ENCODE results near the gene ACP2. TPM values are rescaled to one million over a fixed set of nuclear protein-coding genes. Genes with fewer than 3 reads are reported as not detected.
"Not testable (repeated sequence)": the region's sequence is repeated elsewhere in the genome, so short reads cannot be mapped to it uniquely, and the experiment has no call there.

Gene ACP2
- total and polyA plus RNA-seq, 10 of the 15 experiments (the other 5 are each of a cell fraction or from before 2014, with no cell fraction given), result 0.98 to 11.7 (median 7.4) TPM

- RAD21 ChIA-PET (ENCODE audit: unreplicated experiment), result interaction anchor here (1.0 kb wide), 1 partner anchor 819 kb away, joined by 3 read pairs; no protein-coding TSS in a partner anchor
- 0 out of 3 replicates have a peak, but pooled peaks cover 2% of the 10 kb centered on the region for H3K9me3 ChIP-seq (replicated peaks; ENCODE audit: control insufficient read depth, insufficient read depth, low read length)
- no TSS peak for BruUV-seq (replicated peaks)
- DNase-seq (ENCODE audit: low read depth, low spot score) (no peak), ATAC-seq (no peak), FAIRE-seq (no peak)
- no peaks in the 10 kb centered on the region for H4K20me1 ChIP-seq (ENCODE audit: control insufficient read depth, insufficient read depth)
- CTCF ChIA-PET, result no interaction called here
- WGBS (ENCODE audit: insufficient coverage, insufficient replicate concordance, low lambda C conversion rate, missing lambda C conversion rate), result 45% methylated on average over 6 of the region's 6 CpGs
- no peaks in the 10 kb centered on the region; a peak in 1 of 4 replicates for H3K27me3 ChIP-seq (replicated peaks in 1 of 2; ENCODE audit: control insufficient read depth in 2 of 2, insufficient read depth in 2 of 2, low read length in 1 of 2)
- no peak overlapping the region for H2AFZ ChIP-seq (ENCODE audit: control insufficient read depth, low read depth, low read length)
- no peak overlapping the region for H3K9ac ChIP-seq (ENCODE audit: control insufficient read depth, insufficient read depth, low read length)
- POLR2A ChIA-PET, result no interaction called here
- SMC1A ChIA-PET (ENCODE audit: uncharacterized antibody, unreplicated experiment), result no interaction called here
- H3K4me1 ChIP-seq (ENCODE audit: control insufficient read depth, insufficient read depth, low read length), result no peaks in the 10 kb centered on the region
- H3K4me3 ChIP-seq, result no peak overlapping the region
- no peak overlapping the region for H3K27ac ChIP-seq (ENCODE audit: control insufficient read depth, insufficient read depth)
- TF ChIP-seq BHLHE40 (IDR thresholded peaks at IDR 0.05; ENCODE audit: borderline replicate concordance in 1 of 2, low read depth in 2 of 2, low read length in 1 of 2), result no peak
- no peak for TF ChIP-seq POLR2A (IDR thresholded peaks at IDR 0.05; ENCODE audit: low read depth, low read length)
- TF ChIP-seq CREB1 (IDR thresholded peaks at IDR 0.05; ENCODE audit: low read depth), result no peak
- no peak for TF ChIP-seq PAX8 (IDR thresholded peaks at IDR 0.05)
- no peak for TF ChIP-seq MTA2 (IDR thresholded peaks at IDR 0.05; ENCODE audit: low read depth)
- no peak for TF ChIP-seq NFYB (IDR thresholded peaks at IDR 0.05; ENCODE audit: insufficient read depth, low read depth, low read length)
- TF ChIP-seq RELA (IDR thresholded peaks at IDR 0.05; ENCODE audit: borderline replicate concordance, partially characterized antibody), result no peak
- H3K79me2 ChIP-seq (ENCODE audit: control insufficient read depth, insufficient read depth, low read length), result no peaks in the 10 kb centered on the region
- H3K4me2 ChIP-seq (ENCODE audit: control insufficient read depth, insufficient read depth), result no peak overlapping the region
- no peaks in the 10 kb centered on the region for H3K36me3 ChIP-seq (ENCODE audit: control insufficient read depth in 2 of 2, insufficient read depth in 2 of 2, low read length in 1 of 2)
- intact Hi-C loops (cut with micrococcal nuclease; ENCODE audit: unreplicated experiment) (no loop called here), in situ Hi-C loops (cut with MboI) (no loop called here)
Measured at GRCh38 chr11:47207459-47207858, 41.2 kb downstream of the ACP2 start.

- H2AFZ ChIP-seq (ENCODE audit: control insufficient read depth, low read depth, low read length); H3K4me1 ChIP-seq (ENCODE audit: control insufficient read depth, insufficient read depth, low read length); FAIRE-seq; H3K27me3 ChIP-seq (replicated peaks in 1 of 2; ENCODE audit: control insufficient read depth in 2 of 2, insufficient read depth in 2 of 2, low read length in 1 of 2); H3K4me3 ChIP-seq; POLR2A ChIA-PET; H3K27ac ChIP-seq (ENCODE audit: control insufficient read depth, insufficient read depth); CTCF ChIA-PET; H3K9ac ChIP-seq (ENCODE audit: control insufficient read depth, insufficient read depth, low read length); H3K9me3 ChIP-seq (replicated peaks; ENCODE audit: control insufficient read depth, insufficient read depth, low read length); ATAC-seq; H3K36me3 ChIP-seq (ENCODE audit: control insufficient read depth in 2 of 2, insufficient read depth in 2 of 2, low read length in 1 of 2); in situ Hi-C loops (cut with MboI); intact Hi-C loops (cut with micrococcal nuclease; ENCODE audit: unreplicated experiment); H4K20me1 ChIP-seq (ENCODE audit: control insufficient read depth, insufficient read depth); BruUV-seq (replicated peaks); H3K4me2 ChIP-seq (ENCODE audit: control insufficient read depth, insufficient read depth); H3K79me2 ChIP-seq (ENCODE audit: control insufficient read depth, insufficient read depth, low read length); DNase-seq (ENCODE audit: low read depth, low spot score): not testable (repeated sequence)
- 47% methylated on average over 3 of the region's 5 CpGs for WGBS (ENCODE audit: insufficient coverage, insufficient replicate concordance, low lambda C conversion rate, missing lambda C conversion rate)
- SMC1A ChIA-PET (ENCODE audit: uncharacterized antibody, unreplicated experiment), result interaction anchor here (1.0 to 1.7 kb wide), 3 partner anchors 8 to 27 kb away, joined by 3 to 5 read pairs (median 3); partner anchors contain the start of gene DDB2
- RAD21 ChIA-PET (ENCODE audit: unreplicated experiment), result interaction anchor here (1.0 kb wide), 1 partner anchor 9 kb away, joined by 3 read pairs; the partner anchor contains the start of gene DDB2
Measured at GRCh38 chr11:47206577-47206976, 42.0 kb downstream of the ACP2 start.

All from GM12878 (cell line).